Left kidney (tissue), 2 donors: ENCODE results near the gene DELE1. TPM values are rescaled to one million over a fixed set of nuclear protein-coding genes. Genes with fewer than 3 reads are reported as not detected.
"Not testable (repeated sequence)": the region's sequence is repeated elsewhere in the genome, so short reads cannot be mapped to it uniquely, and the experiment has no call there.

Experiments
- DNase-seq: peaks from one replicate; pipeline ENCODE4 v3.0.0-alpha.2; 2013
- polyA plus RNA-seq: library from polyadenylated mRNA; unstranded; fragments of 120-200 nt; gene quantifications from one replicate; pipeline ENCODE4 v1.2.1, GENCODE V29; 2013; ENCODE audit not compliant: insufficient read length

The DELE1 gene
- polyA plus RNA-seq, 1 donor = 133 TPM

DNA sequence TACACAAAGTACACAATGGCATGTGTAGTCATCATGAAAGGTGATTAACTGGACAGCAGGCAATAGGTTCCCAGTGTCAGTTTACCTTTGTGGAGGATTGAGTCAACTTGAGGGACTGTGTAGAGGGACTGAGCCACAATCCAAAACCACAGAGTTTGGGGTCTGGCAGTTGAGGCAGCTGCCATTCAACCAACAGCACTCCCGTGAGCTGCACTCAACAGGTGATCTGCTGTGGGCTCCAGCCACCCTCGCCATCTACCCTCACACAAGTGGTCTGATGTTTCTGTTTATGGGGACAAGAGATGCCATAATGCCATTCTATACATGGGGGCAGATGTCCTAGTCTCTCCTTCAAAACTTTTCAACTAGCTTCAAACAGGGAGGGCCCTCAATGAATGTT is 2.9 kb upstream of the DELE1 start:
- DNase-seq = no peak

DNA sequence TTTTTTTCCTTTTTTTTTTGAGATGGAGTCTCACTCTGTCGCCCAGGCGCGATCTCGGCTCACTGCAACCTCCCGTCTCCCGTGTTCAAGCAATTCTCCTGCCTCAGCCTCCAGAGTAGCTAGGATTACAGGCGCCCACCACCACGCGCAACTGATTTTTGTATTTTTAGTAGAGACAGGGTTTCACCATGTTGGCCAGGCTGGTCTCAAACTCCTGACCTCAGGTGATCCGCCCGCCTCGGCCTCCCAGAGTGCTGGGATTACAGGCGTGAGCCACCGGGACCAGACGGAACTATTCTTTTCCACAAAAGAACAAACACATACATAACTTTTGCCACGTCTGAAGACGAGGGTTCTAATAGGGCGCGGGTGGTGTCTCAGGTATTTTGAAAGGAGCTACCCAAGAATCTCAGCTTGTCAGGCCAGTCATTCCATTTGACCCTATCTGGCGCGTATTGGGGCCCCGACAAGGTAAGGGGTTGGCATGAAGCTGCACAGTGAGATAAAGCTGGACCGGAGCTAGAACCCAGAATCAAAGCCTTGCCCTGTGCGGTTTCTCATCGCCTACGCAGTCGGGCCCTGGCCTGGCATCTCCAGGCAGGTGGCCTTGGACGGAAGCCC is 734 bp upstream of the DELE1 start:
- DNase-seq = not testable (repeated sequence)

DNA sequence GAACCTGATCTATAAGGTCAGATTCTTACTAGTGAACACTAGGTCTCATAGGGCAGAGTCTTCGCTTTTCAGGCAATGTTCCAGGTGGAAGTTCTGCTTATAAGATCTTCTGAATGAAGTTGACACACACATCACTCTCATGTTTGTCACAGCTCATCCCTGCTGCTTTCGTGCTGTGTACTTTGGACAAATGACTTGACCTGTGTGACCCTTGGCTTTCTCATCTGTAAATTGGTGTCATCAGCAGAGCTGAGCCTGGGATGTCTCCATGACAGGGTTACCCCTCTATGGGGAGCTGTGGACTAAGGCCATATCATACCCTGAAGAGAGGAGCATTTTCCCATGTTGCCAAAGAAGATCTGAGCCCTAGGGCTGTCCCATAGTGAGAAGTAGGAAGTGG is 2.8 kb downstream of the DELE1 start:
- no peak for DNase-seq

DNA sequence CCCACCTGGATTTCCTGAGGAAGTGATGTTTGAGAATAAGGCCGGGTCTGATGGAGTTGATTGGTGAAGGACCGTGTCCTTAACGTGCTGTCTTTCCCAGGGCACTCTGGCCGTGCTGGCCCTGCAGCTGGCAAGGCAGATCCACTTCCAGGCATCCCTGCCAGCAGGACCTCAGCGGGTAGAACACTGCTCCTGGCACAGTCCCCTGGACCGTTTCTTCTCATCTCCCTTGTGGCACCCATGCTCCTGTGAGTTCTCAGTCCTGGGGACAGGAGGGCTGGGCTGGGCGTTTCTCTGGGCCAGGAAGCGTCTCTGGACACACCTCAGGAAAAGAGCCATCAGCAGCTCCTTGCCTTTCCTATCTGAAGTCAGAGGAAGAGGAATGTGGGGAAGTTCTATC is 4.4 kb downstream of the DELE1 start:
- DNase-seq = no peak

DNA sequence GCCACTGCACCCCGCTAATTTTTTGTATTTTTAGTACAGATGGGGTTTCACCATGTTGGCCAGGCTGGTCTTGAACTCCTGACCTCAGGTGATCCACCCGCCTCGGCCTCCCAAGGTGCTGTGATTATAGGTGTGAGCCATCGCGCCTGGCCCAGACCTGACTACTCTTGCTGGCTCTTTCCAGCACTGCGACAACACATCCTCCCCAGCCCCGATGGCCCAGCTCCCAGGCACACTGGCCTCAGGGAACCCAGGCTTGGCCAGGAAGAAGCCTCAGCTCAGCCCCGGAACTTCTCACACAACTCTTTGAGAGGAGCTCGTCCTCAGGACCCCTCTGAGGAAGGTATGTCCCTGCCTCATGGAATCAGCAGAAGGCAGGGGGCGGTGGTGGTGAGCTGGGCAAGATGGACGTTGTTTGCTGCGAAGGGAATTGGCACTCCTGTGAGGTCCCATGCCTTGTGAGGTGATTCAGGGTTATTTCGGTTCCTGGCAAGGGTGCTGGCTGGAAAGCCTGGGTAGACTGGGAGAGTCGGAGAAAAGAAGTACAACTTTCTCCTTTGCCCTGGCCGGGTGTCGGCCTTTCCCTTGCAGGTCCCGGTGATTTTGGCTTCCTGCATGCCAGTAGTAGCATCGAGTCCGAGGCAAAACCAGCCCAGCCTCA is 5.9 kb downstream of the DELE1 start:
- DNase-seq = no peak

DNA sequence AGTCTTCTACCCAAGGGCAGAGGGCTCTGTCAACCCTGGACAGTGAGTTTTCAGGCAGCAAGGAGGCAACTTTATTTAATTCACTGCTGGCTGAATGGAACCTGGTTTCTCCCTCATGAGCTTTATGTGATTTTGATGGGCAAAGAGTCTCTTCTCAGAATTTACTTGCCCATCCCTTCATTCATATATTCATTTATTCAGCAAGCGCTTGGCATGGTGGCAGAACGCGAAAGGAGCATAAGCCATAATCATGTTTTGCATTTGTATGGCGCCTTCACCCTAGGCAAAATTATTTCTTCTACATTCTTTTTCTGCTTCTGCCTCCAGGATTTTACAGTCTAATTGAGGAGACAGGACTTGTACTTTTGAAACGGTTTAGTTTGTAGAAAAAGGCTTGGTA is 8.0 kb downstream of the DELE1 start:
- no peak for DNase-seq

DNA sequence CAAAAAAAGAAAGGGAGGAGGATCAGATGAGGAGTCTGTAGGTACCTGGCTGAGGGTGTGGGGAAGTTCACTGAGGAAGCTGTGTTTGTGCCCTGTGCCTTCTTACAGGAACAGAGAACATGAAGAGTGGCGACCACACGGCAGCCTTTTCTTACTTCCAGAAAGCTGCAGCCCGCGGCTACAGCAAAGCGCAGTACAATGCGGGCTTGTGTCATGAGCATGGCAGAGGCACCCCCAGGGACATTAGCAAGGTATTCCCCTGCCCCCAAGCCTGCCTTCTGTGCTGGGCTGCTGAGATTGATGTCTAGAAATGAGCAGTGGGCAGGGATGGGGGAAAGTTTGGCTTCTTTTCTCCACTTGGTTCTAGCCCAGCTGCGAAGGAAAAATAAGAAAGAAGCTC is 9.5 kb downstream of the DELE1 start:
- no peak for DNase-seq

DNA sequence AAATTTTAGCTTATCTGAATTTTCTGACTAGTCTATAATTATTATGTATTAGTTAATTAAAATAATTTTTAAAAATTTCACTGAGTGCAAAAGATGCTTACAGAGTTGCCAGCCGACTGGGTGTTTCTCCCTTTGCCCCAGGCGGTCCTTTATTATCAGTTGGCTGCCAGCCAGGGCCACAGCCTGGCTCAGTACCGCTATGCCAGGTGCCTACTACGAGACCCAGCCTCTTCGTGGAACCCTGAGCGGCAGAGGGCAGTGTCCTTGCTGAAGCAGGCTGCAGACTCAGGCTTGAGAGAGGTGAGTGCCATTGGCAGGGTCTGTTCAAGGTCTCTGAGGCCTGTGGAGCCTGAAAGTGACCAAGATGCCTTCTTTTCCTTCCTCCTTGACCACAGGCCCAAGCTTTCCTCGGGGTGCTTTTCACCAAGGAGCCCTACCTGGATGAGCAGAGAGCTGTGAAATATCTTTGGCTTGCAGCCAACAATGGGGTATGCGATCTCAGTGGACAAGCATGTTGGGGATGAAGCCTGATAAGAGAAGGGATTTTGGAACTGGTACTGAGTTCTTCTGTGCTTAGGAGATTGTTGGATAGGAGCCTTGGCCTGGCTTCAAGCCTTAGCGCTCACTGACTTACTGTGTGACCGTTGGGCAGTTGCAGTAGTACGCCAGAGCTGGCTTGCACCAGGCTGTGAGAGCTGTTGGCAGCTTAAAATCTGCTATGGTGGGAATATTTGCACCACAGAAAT is 10.6 kb downstream of the DELE1 start:
- DNase-seq = no peak

DNA sequence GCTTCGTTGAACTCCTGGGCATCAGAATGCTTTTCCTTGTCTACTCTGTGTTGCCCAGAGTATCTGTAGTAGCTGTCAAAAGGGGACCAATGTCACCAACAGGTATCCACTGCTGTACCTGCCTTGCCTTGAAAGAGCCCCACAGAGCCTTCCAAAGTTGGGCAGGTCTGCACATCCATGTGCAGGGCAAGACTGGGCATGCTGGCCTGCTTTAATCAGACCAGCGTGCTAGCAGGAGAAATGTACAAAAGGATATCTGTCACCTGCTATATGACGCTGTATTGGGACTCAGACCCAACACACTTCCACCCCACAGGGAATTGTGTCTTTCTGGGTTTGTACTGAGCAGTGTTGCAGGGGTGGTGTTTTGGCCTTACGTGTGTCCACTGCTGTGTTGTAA is 11.9 kb downstream of the DELE1 start:
- DNase-seq = no peak

DNA sequence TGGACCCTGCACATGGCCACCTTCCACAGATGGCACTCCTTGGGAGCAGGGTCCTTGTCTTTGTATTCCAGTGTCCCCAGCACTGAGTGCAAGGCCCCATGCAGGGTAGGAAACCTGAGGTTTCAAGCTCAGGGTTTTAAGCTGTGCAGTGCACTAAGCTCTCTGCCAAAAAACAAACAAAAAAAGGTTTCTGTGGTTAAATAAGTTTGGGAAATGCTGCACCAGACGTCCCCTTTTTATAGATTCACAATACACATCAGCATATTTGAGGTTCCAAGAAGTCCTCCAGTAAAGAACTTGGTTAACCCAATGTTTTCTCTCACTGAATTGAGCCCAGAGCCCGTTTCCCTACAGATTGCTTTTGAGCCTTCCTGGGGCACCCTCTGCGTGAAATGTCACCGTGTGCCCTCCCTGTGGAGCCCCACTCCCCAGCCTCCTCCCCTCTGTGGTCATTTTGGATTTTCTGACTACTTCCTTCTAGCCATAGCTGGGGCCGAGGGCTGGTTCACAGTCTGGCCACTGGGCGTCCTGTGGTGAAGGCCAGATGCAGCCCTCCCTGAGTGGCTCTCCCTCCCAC is 17.1 kb downstream of the DELE1 start:
- no peak for DNase-seq

DNA sequence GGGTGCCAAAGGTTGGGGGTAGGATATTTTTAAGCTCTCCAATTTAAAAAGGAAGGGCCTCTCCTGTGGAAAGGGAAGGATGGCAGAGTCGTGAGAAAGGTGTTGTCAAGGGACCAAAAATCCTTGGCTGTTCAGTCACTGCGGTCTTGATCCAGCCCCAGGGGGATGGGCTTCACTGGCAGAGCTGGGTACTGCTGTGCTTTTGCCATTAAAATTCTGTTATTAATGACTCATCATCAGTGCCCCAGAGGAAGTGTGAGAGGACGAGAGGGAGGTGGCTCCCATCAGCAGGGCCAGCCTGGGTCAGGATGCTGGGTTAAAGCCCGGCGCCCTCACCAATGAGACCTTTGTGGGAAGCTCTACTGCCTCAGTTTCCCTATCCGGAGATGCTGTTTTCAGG is 17.6 kb downstream of the DELE1 start:
- no peak for DNase-seq

DNA sequence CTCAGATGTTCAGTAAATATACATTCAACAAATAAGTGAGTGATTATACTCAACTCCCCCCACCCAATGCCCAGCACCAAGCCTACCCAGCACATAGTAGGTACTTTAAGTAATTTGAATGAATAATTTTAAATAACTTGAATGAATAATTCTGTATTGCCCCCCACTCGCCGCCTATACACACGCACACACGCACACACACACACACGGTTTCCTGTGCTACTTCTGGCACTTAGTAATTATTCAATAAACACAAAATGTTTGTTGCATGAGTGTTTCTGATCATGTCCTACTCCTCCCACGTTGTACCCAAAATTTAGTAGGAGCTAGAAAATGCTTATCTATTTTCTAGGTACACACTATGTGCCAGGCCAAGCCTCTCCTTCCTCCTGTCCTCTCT is 18.1 kb downstream of the DELE1 start:
- no peak for DNase-seq

DNA sequence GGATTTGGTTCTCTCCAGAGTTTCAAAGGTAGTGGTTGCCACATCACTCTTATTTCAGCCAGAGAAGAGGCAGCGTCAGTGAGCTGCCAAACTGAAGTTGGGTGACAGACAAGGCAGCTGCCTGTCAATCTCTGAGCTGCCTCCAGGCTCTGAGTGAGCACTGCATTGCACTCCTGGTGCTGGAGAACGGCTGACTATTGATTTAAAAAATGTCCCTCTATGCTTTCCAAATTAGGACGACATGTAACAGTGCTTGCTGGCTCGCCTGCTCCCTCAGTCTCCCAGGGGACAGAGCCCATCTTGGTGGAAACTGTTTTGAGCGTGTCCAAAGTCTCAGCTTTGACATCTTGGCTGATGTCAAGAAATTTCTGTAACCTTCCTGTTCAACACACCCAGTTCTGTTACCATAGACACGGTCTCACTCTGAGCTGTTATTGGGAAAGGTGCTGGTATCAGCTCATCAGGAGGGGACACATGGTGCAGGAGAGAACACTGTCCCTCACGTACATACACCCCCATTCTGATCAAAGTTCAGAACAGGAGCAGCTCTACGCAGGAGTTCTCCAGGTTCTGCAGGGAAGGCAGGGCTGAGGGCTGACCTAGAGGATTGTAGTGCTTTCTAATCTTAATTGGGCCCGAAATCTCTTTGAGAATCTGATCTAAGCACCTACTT is 18.6 kb downstream of the DELE1 start:
- DNase-seq = no peak

DNA sequence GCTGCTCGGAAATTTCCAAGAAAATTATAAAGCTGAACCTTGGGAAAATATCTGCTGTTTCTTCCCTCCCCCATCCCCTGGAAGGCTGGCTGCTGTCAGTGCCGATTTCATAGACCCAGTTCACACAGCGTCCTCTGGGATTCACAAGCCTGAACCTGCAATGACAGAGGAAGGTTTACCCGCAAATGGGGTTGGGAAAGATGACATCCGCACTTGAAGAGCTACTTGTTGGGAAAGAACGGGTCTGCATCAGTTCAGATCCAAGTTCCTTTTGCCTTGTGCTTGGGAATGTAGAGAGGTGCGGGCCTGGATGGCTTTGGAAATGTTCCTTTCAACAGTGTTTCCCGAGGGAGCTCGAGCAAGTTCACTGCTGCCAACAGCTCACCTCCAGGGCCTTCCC is 20.4 kb downstream of the DELE1 start:
- no peak for DNase-seq

DNA sequence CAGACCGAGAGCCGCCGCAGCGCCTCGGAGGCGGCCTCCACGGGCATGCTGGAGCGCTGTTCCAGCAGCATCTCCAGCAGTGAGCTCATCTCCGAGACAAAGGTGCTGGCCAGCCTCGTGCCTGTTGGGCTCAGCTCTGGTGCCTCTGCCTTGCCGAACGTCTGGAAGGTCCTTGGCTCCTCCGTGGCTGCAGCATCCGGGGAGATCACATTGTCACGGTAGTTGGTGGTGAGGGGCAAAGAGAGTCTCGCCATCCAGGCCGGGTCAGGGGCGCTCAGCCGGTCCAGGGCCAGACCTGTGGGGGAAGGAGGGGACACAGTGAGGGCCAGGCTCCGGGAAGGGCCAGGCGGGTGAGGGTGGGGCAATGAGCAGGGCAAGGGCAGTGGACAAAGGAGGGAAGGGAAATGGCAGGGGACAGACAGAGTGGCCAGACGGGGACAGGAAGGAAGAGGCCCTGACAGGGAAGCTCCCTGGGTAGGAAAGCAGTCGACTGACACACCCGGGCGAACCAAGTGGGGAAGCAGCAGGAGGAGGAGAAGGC is 21.9 kb downstream of the DELE1 start:
- DNase-seq = no peak

DNA sequence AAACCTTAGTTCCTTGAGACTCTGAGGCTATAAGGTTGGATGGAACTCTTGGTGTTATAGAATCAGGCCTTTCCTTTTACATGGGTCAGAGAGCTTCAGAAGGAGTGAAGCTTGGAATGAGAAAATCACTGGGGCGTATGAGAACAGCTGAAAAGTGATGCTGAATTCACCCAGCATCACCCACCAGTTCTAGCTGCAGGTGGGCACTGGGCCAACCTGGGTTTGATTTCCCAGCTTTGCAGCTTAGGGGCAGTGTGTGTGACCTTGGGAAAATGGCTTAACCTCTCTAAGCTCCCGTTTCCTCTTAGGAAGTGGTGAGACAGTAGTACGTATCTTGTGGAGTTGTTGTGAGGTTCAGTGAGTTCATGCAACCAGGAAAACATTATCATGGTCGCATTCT is 23.6 kb downstream of the DELE1 start:
- no peak for DNase-seq

DNA sequence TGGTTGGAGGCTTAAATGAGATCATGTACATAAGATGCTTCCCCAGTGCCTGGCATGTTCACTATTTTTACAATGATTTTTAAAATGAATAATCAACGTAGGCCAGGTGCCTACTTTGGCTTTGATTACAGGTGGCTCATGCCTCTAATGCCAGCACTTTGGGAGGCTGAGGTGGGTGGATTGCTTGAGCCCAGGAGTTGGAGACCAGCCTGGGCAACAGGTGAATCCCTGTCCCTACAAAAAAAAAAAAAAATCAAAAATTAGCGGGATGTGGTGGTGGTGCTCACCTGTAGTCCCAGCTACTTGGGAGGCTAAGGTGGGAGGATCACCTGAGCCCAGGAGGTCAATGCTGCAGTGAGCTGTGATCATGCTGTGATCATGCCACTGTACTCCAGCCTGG is 25.1 kb downstream of the DELE1 start:
- DNase-seq = no peak

DNA sequence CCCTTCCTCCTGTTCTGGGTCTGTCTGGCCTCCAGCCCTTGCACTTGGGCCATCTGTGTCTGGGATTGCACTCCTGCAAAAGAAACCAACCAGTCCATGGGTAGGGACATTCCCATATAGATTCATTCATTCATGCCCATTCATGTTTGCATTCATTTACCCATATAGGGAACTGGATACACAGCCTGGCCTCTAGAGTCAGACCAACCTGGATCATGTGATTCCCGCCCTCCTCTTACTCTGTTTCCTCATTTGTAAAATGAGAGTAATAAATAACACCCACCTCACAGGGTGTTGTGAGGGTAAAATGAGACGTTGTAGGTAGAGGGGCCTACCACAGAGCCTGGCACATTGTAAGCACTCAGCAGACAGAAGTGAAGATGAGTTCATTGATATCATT is 25.8 kb downstream of the DELE1 start:
- no peak for DNase-seq

DNA sequence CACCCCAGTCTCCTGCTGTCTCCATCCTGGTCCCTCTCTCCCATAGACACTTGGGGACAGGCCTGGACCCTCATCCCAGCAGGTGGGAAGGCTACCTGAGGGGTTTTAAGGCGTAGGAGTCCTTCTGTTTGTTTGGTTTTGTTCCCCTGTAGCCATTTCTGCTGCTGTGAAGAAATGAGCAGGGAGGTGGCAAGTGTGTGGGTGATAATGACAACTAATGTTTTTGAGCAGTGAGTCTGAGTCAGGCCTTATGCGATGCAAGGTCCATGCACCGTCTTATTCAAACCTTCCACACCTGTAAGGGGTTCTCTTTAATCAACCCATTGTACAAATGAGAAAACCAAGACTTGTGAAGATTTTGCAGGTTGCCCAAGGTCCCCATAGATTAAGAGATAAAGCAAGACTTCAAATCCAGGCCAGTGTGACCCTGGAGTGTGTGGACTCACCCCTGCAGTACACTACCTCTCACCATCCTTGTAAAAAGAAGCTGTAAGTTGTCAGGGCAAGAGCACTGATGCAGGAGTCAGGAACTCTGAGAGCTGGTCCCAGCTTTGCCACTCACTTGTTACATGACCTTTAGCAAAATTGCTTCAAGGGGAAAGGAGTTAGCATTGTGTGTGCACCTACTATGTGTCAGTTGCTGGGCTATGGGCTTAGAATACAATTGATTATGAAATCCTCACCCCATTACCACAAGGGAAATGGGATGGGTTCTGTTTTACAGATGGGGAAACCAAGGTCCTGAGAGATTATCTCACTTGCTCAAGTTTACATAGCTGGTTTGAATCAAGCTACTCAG is 26.7 kb downstream of the DELE1 start:
- DNase-seq = no peak

DNA sequence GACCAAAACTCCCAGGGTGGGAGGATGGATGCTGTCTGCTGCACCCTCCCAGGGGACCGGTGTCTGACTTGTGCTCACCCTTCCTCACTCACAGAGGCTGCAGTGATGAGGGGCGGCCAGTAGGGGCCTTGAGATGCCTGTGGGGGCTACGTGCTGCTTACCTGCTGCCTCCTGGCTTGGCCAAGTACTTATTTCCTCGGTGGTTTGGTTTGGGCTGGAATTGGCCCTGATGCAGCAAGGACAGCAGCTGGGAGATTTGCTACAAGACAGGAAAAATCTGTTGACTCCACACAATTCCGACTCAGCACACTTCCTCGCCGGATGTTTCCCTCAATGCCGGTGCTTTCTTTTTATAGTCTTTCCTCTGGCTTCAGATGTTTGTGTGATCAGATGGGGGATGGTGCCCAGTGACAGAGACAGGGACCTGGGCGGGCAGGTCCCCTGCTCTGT is 27.7 kb downstream of the DELE1 start:
- no peak for DNase-seq

DNA sequence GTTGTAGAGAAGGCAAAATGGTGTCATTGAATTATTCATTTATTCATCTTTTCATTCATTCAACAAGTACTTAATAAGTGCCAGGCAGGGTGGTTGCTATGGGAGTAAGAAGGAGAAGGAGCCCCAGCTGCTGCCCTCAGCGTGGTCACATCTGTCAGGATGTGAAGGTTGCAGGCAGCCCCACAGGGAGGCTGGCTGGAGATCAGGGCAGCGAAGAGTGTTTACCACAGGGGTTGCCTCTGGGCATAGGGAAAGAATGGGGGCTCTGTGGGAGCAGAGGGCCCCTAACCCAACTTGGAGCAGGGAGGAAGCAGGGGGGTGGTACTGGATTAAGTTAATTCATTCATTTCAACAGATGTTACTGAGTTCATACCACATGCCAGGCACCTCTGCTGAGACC is 28.3 kb downstream of the DELE1 start:
- no peak for DNase-seq

DNA sequence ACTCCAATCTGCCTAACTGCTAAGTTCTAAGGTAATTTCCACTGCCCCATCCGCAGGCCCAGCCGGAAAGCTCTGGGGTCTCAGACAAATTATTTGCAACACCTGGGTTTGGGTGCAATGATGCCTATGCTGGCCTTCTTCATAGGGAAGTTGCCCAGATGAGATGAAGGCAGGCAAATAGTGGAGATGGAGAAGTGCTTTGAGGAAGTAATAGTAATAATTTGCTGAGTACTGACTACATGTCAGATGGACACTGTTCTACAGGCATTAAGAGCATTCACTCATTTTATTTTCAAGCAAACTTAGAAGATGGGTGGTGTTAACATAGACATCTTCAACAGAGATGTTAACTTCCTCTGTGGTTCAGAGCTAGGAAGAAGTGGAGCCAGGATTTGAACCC is 30.5 kb downstream of the DELE1 start:
- no peak for DNase-seq
